ENCODE results near the gene APOBEC3A. TPM values are rescaled to one million over a fixed set of nuclear protein-coding genes. Genes with fewer than 3 reads are reported as not detected.

The APOBEC3A gene
- total RNA-seq, 1 donor from 2014 or later: not detected

GRCh38 chr22:38921806-38922205, 35.6 kb upstream of the APOBEC3A start:
- Mint-ChIP-seq H3K4me3 (no peak overlapping the region), H3K4me1 (no peaks in the 10 kb centered on the region), H3K36me3 (ENCODE audit: low read depth) (no peaks in the 10 kb centered on the region), H3K27me3 (peaks cover 35% of the 10 kb centered on the region), H3K27ac (no peak overlapping the region), H3K9me3 (no peaks in the 10 kb centered on the region)
- POLR2A ChIA-PET: no interaction called here
- ATAC-seq (ENCODE audit: low read depth): no peak
- TF ChIP-seq CTCF (IDR thresholded peaks at IDR 0.05): no peak
- CTCF ChIA-PET: interaction anchor here (1.2 kb wide), 1 partner anchor 52 kb away, joined by 3 read pairs; no protein-coding TSS in a partner anchor
- intact Hi-C loops (cut with micrococcal nuclease): no loop called here
- DNase-seq: no peak

- Mint-ChIP-seq H3K36me3 (ENCODE audit: low read depth) (no peaks in the 10 kb centered on the region), H3K9me3 (no peaks in the 10 kb centered on the region), H3K27me3 (peaks cover 37% of the 10 kb centered on the region), H3K4me3 (no peak overlapping the region), H3K4me1 (peaks cover 4% of the 10 kb centered on the region), H3K27ac (no peak overlapping the region)
- no peak for DNase-seq
- TF ChIP-seq CTCF (IDR thresholded peaks at IDR 0.05): no peak
- no peak for ATAC-seq (ENCODE audit: low read depth)
- CTCF ChIA-PET: interaction anchor here (0.8 kb wide), 1 partner anchor 79 kb away, joined by 4 read pairs; no protein-coding TSS in a partner anchor
- POLR2A ChIA-PET: no interaction called here
- intact Hi-C loops (cut with micrococcal nuclease): no loop called here
Measured at GRCh38 chr22:38923463-38924346, 33.7 kb upstream of the APOBEC3A start.

DNA sequence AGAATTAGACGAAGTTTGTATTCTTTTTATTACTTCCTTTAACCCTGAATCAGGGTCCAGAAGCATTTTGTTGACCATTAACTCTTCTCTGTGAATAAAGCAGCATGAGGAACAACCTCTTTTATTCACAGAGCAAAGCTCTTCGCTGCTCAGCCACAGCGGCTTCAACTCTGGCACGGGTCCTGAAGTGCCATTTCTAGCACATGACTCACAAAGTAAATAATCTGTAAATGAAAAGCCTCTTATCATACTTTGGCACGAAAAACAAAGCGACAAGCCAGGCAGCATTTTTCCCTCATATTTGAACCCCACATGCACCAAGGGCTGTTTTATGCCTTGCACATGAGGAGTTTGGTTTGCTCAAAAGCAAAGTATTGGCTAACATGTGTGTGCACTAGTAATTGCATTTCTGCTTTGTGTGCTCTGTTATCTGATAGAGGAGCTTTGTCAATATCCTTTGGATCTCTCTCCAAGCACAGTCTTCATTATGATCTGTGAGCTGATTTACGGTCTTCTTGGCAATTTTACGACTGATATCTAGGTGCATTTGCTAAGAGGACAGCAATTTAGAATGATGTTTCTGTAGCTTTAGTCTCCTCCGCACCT, 33.0 kb upstream of the APOBEC3A start:
- no peak overlapping the region for H3K27ac Mint-ChIP-seq
- intact Hi-C loops (cut with micrococcal nuclease): no loop called here

GRCh38 chr22:38925571-38926041, 31.8 kb upstream of the APOBEC3A start:
- Mint-ChIP-seq H3K4me3 (no peak overlapping the region), H3K36me3 (ENCODE audit: low read depth) (no peaks in the 10 kb centered on the region), H3K27me3 (peaks cover 40% of the 10 kb centered on the region), H3K27ac (no peak overlapping the region), H3K9me3 (no peaks in the 10 kb centered on the region), H3K4me1 (peaks cover 4% of the 10 kb centered on the region)
- ChIA-PET CTCF (no interaction called here), POLR2A (no interaction called here)
- no peak for DNase-seq
- intact Hi-C loops (cut with micrococcal nuclease): loop anchor here (5.0 kb wide), 1 partner anchor 47 kb away; no protein-coding TSS in a partner anchor
- no peak for ATAC-seq (ENCODE audit: low read depth)
- no peak for TF ChIP-seq CTCF (IDR thresholded peaks at IDR 0.05)

More for the DNA sequence above, 33.0 kb upstream of the APOBEC3A start:
- POLR2A ChIA-PET: no interaction called here
- Mint-ChIP-seq H3K27me3 (peaks cover 40% of the 10 kb centered on the region), H3K4me1 (peaks cover 4% of the 10 kb centered on the region), H3K36me3 (ENCODE audit: low read depth) (no peaks in the 10 kb centered on the region), H3K9me3 (no peaks in the 10 kb centered on the region), H3K4me3 (no peak overlapping the region)
- ATAC-seq (ENCODE audit: low read depth): no peak
- no peak for DNase-seq
- TF ChIP-seq CTCF (IDR thresholded peaks at IDR 0.05): no peak
- CTCF ChIA-PET: interaction anchor here (0.8 kb wide), 1 partner anchor 79 kb away, joined by 4 read pairs; no protein-coding TSS in a partner anchor

Measured in activated B cell treated with CpG ODN at 0.5 μM for 24 hours (primary cell).